DMS 273 (cell line): ENCODE data around the gene BTNL3.
"Not testable (repeated sequence)": the region's sequence is repeated elsewhere in the genome, so short reads cannot be mapped to it uniquely, and the experiment has no call there.

Source experiments
- DNase-seq: peaks from one replicate; lab custom pipeline; 2025; ENCODE audit not compliant: unreplicated experiment; lab: John Stamatoyannopoulos, UW

BTNL3 gene, protein sequence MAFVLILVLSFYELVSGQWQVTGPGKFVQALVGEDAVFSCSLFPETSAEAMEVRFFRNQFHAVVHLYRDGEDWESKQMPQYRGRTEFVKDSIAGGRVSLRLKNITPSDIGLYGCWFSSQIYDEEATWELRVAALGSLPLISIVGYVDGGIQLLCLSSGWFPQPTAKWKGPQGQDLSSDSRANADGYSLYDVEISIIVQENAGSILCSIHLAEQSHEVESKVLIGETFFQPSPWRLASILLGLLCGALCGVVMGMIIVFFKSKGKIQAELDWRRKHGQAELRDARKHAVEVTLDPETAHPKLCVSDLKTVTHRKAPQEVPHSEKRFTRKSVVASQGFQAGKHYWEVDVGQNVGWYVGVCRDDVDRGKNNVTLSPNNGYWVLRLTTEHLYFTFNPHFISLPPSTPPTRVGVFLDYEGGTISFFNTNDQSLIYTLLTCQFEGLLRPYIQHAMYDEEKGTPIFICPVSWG

DNA sequence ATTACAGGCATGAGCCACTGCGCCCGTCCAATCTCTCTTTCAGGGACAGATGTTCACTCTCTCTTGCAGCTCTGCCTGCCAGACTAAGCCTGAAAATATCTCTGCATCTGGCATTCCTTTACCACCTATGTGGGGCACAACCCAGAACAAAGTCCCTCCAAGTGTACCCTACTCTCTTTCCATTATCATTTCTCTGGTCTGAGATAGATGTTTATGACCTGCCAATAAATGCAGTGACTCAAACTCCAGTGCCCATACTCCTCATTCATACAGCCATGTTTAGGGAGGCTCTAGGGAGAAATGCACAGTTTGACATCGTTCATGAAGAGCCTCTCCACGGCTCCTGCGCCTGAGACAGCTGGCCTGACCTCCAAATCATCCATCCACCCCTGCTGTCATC, at the start of gene BTNL3:
TSS of gene BTNL3 (plus strand) at position 255 of the 400 bp plus-strand sequence. CDS start 183 bp downstream, outside the sequence.
- DNase-seq: peak; percentile 61

DNA sequence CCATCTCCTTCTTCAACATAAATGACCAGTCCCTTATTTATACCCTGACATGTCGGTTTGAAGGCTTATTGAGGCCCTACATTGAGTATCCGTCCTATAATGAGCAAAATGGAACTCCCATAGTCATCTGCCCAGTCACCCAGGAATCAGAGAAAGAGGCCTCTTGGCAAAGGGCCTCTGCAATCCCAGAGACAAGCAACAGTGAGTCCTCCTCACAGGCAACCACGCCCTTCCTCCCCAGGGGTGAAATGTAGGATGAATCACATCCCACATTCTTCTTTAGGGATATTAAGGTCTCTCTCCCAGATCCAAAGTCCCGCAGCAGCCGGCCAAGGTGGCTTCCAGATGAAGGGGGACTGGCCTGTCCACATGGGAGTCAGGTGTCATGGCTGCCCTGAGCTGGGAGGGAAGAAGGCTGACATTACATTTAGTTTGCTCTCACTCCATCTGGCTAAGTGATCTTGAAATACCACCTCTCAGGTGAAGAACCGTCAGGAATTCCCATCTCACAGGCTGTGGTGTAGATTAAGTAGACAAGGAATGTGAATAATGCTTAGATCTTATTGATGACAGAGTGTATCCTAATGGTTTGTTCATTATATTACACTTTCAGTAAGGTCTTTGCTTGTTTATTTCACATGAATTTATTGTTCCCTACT, 38.2 kb upstream of the BTNL3 start:
- no peak for DNase-seq

DNA sequence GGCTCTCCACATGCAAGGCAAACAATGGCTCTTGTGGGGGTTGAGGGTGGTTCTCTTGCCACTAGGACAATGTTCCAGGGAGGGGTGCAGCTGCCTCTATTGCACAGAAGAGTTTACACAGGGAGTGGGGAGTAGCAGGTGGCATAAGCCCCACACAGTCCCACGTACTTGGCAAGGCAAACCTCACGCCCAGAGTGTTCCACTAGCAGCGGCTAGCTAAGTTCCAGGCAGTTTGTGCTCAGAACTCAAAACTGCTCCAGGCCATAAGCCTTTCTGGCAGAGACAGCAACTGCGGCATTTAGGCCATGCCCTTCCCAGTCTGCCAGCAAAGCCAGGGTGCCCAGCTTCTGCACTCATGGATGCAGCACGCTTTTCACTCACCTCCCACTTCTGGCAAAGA, 29.0 kb upstream of the BTNL3 start:
- no peak for DNase-seq

DNA sequence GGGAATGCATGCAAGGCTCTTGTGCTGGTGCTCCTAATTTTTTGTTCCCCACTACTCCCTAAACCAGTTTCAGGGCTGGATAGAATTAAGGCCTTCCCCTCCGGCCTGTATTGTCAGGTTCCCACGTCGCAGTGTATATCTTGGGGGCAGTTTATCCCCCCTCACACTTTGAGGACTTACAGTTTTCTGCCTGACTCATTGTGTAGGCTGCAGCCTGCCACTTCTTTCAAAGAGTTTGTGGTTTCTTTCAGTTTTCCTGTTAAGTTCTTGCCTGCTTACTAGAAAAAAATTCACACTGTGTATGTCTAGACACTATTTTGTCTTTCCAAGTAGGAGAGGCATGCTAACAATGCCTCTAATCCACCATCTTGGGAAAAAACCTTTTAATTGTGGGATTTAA, 28.4 kb upstream of the BTNL3 start:
- no peak for DNase-seq

DNA sequence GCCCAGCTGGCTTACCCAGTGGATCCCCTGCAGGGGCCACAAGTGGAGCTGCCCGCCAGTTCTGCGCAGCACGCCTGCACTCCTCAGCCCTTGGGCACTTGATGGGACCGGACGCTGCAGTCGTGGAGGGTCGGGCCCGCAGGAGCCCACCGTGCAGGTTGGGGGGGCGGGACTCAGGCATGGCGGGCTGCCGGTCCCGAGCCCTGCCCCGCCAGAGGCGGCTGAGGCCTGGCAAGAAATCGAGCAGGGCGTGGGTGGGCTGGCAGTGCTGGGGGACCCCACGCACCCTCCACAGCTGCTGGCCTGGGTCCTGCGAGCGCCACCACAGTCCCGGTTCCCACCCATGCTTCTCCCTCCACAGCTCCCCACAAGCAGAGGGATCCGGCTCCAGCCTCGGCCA, 19.2 kb upstream of the BTNL3 start:
- no peak for DNase-seq

DNA sequence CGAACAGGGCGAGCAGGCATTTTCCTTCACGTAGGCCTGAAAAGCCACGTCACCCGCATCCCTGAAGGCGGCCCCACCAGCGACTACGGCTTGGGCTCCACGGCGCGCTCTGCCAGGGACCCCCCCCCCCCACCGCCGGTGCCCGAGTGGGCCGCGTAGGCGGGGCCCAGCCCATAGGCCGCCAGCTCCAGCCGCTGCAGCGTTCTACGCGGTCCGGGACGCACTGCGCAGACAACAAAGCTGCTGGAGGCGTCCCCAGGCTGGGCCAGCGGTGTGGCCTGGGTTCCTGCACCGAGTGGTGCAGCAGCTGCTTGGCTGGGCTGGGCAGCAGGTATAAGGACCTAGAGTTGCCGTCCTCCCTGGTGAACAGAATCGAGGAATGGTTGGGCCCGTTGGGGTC, 18.3 kb upstream of the BTNL3 start:
- no peak for DNase-seq

DNA sequence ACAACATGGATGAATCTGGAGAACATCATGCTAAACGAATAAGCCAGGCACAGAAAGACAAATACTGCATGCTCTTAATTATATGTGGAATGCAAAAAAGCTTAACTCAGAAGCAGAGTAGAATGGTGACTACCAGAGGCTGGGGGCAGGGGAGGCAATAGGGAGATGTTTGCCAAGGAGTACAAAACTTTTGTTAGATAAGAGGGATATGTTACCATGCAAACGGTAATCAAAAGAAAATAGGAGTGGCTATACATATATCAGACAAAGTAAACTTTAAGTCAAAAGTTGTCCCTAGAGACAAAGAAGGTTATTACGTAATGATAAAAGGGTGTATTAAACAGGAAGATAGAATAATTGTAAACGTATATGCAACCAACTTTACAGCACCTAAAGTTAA, 17.8 kb upstream of the BTNL3 start:
- DNase-seq: no peak

DNA sequence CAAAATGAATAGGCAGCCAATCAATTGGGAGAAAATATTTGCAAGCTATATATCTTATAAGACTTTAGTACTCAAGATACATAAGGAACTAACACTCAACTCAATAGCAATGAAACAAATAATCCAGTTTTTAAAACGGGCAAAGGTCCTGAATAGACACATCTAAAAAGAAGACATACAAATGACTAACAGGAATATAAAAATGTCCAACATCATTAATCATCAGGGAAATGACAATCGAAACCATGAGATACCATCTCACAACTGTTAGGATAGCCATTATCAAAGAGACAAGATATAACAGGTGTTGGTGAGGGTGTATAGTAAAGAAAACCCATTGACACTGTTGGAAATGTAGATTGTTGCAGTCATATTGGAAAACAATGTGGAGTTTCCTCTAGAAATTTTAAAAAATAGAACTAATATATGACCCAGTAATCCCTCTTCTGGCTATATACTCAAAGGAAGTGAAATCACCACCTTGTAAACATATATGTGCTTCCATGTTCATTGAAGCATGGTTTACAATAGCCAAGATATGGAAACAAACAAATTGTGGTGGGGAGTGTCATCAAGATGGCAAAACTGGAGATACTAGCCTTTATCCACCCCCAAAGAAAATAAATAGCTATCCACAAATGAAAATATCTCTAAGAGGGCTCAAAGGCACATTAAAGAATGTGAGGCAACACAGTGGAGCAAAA, 13.9 kb upstream of the BTNL3 start:
- no peak for DNase-seq

DNA sequence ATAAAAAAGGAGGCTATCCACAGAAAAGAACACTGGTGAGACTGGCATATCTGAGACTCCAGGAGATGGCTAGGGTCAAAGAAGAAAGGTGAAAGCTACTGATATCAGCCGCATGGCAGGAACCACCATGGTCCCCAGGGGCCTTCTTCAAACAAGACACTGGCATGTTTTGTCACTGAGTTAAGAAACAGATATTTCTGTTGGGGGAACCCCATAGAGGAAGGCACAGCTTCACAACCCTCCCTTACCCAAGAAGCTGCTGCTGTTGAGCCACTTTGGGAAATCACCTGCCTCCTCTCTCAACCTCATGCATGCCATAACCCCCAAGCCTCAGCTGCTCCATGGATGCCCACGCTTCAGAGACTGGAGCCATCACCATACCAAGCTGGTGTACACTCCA, 13.3 kb upstream of the BTNL3 start:
- DNase-seq: no peak

DNA sequence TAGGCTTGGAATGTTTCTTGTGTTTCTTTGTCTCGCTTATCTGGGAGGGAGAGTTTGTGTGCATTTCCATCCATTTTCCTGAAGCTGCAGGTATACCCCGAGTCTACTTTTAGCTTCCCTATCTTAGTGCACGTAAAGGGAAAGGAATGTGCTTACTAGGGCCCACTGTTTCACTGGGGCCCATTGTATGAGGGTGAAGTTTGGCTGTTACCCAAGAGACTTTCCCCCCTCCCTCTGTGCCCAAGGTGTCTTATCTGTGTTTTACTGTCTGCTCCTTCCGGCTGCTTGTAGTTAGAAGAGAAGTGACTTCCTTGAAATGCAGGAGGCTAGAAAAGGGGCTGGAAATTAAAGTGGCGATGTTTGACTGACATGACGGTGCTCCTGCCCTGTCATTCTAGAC, 12.1 kb upstream of the BTNL3 start:
- no peak for DNase-seq

DNA sequence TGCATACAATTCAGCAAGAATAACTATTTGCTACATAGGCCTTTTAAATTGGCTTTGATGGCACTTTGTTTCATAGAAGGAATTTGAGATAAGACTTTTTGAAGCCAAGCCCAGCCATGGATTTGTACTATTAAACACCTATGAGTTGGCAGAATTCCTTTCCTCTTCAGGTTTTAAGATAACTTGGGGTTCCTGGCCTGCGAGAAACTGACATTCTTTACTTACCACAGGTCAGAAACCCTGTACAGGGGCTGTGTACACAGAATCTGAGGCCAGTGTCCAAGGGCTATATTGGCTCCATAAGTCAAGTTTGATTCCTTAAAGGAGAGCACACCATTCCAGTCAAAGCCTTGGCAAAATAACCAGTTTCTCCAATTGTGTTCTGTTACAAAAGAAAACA, 10.8 kb upstream of the BTNL3 start:
- no peak for DNase-seq

DNA sequence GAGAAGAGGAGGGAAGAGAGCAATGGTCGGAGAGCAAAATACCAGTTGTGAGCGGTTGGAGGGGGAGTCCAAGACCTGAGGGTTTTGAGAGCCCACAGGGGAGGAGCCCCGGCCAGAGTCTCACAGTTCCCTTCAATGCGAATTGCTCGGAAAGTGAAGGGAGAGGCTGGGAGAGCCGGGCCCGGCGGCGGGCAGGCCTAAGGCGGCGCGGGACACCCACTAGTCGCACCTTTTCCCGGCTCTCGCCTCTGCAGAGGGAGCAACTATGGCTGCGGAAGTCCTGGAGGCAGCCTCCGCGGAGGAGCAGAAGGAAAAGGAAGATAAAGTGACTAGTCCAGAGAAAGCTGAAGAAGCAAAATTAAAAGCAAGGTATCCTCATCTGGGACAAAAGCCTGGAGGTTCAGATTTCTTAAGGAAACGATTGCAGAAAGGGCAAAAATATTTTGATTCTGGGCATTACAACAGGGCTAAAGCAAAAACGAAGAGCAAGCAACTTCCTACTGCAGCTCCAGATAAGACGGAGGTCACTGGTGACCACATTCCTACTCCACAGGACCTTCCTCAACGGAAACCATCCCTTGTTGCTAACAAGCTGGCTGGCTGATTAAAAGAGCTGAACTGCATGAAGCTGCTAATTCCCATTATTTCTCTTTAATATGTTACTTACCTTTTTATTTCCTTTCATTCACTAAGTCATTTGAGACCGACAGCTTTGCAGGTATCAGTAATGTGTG, 6.5 kb upstream of the BTNL3 start:
- no peak for DNase-seq

DNA sequence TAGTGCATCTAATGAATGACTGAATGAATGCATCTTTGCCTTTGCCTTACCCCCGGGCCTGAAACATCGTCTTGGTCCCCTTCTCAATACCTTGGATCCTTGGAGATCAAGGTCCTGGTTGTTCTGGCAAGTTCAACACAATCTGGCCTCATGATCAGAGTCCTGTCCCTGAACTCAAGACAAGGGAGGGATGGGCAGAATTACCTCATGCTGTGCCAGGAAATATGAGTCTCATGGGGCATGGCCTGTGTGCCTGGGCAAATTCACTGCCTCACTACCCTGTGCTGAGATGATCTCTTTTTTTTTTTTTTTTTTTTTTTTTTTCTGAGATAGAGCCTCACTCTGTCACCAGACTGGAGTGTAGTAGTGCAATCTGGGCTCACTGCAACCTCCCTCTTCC, 630 bp upstream of the BTNL3 start:
- no peak for DNase-seq

DNA sequence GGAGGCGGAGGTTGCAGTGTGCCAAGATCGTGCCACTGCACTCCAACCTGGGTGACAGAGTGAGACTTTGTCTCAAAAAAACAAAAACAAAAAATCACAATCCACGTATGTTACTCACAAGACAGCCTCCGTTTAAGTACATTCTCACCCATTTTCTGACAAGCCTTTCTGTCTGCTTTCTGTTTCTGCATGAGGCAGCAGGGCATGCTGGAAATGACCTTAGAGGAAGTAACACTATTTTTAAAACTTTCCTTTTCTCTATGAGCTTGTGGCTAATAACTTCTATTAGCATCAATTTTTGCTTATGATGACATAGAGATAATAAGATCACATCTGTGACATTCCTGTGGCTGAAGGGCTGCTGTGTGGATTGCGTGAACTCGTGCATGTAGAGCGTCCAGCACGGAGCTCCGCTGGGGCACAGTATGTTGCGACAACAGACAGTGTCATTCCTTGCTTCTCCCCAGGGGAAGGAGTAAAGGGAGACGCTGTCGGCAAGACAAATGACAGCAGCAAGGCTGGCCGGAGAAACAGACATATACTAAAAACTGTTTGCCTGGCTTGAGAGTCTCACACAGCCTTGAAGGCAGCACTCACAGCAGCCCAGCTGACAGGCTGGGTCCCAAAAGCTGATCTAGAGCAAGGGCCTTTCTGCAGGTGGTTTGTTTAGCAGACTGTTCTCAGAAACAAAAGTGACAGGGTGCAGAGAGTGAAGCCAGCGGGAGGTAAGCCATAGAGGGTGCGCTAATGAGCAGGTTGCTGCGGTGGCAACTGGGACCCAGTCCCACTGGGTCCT, 1.6 kb downstream of the BTNL3 start:
- no peak for DNase-seq

DNA sequence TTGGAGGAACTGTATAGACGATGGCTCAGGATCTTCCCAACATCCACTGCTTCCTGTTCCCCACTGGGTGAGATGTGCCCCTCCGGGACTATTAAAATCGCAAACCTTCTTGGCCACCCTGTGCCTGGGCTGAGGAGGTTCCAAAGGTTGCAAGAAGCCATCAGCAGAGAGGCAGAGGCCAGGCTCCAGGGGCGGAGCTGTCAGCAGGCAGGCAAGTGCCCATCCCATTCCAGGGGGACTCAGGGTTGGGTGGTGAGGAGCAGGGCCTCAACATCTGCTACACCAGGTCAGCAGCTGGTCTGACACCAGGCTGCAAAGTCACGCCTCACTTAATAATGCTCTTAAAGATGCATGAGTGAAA, 2.2 kb downstream of the BTNL3 start:
- DNase-seq: peak; percentile 79

DNA sequence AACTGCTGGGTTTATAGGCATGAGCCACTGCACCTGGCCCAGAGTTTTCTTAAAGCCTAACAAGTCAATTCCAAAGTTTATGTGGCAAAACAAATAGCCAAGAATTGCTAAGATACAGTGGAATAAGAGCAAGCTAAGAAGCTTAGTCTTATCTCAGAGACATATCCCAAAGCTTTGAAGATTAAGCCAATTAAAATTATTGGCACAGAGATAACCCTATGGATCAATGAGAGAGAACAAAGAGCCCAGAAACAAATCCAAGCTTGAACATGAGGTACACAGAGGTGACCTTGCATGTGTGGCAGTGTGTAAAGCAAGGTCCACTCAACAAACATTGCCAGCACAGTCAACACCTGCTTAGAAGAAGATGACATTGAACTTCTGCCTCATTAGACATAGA, 13.3 kb downstream of the BTNL3 start:
- no peak for DNase-seq

DNA sequence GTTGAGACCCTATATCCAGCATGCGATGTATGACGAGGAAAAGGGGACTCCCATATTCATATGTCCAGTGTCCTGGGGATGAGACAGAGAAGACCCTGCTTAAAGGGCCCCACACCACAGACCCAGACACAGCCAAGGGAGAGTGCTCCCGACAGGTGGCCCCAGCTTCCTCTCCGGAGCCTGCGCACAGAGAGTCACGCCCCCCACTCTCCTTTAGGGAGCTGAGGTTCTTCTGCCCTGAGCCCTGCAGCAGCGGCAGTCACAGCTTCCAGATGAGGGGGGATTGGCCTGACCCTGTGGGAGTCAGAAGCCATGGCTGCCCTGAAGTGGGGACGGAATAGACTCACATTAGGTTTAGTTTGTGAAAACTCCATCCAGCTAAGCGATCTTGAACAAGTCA, 17.1 kb downstream of the BTNL3 start:
- no peak for DNase-seq

DNA sequence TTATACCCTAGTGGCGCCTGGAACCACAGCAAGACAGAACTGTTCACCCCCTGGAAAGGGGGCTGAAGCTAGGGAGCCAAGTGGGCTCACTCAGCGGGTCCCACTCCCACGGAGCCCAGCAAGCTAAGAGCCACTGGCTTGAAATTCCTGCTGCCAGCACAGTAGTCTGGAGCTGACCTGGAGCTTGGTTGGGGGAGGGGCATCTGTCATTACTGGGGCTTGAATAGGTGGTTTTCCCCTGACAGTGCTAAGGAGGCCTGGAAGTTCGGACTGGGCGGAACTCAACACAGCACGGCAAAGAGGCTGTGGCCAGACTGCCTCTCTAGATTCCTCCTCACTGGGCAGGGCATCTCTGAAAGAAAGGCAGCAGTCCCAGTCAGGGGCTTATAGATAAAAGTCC, 19.5 kb downstream of the BTNL3 start:
- DNase-seq: no peak

DNA sequence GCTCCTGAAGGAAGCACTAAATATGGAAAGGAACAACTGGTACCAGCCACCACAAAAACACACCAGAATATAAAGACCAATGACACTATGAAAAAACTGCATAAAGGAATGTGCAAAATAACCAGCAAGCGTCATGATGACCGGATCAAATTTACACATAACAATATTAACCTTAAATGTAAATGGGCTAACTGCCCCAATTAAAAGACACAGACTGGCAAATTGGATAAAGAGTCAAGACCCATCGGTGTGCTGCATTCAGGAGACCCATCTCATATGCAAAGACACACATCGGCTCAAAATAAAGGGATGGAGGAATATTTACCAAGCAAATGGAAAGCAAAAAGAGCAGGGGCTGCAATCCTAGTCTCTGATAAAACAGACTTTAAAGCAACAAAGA, 21.4 kb downstream of the BTNL3 start:
- not testable (repeated sequence) for DNase-seq

DNA sequence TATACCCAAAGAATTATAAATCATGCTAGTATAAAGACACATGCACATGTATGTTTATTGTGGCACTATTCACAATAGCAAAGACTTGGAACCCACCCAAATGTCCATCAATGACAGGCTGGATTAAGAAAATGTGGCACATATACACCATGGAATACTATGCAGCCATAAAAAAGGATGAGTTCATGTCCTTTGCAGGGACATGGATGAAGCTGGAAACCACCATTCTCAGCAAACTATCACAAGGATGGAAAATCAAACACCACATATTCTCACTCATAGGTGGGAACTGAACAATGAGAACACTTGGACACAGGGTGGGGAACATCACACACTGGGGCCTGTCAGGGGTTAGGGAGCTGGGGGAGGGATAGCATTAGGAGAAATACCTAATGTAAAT, 26.0 kb downstream of the BTNL3 start:
- DNase-seq: not testable (repeated sequence)

DNA sequence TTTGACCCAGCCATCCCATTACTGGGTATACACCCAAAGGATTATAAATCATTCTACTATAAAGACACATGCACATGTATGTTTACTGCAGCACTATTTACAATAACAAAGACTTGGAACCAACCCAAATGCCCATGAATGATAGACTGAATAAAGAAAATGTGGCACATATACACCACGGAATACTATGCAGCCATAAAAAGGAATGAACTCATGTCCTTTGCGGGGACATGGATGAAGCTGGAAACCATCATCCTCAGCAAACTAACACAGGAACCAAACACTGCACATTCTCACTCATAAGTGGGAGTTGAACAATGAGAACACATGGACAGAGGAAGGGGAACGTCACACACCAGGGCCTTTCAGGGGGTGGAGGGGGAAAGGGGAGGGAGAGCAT, 28.8 kb downstream of the BTNL3 start:
- DNase-seq: not testable (repeated sequence)
